HG03354 (cell line): ENCODE results near the gene COL28A1.
"Not testable (repeated sequence)": the region's sequence is repeated elsewhere in the genome, so short reads cannot be mapped to it uniquely, and the experiment has no call there.

ENCODE experiments used
- ATAC-seq: cut with Tn5 transposase; IDR thresholded peaks from one replicate; pipeline ENCODE4 v1.9.1; 2021; ENCODE audit warnings: mild to moderate bottlenecking; ENCODE audit not compliant: unreplicated experiment, poor library complexity, severe bottlenecking

COL28A1 gene

DNA sequence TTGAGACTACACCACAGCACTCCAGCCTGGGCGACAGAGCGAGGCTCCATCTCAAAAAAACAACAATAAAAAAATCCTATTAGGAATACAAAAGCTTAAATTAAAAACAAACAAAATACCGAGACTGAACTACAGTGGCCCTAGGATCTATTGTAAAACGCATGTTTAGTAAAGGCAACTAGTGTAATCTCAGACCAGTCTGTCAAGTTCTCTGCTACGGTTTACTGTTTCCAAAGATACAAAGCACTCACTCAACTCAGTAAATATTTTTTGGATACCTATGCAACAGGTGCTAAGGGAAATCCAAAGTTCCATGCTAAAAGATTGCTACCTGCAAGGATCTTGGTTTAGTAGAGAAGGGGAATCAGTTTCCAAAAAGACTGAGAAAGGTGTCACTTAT, 27.6 kb upstream of the COL28A1 start:
- no peak for ATAC-seq

GRCh38 chr7:7562736-7563135, 27.1 kb upstream of the COL28A1 start:
- ATAC-seq: no peak

DNA sequence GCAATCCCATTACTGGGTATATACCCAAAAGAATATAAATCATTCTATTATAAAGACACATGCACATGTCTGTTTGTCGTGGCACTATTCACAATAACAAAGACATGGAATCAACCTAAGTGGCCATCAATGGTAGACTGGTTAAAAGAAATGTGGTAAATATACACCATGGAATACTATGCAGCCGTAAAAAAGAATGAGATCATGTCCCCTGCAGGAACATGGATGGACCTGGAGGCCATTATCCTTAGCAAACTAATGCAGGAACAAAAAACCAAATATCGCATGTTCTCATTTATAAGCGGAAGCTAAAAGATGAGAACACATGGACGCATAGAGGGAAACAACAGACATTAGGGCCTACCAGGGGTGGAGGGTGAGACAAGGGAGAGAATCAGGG, 25.9 kb upstream of the COL28A1 start:
- not testable (repeated sequence) for ATAC-seq

DNA sequence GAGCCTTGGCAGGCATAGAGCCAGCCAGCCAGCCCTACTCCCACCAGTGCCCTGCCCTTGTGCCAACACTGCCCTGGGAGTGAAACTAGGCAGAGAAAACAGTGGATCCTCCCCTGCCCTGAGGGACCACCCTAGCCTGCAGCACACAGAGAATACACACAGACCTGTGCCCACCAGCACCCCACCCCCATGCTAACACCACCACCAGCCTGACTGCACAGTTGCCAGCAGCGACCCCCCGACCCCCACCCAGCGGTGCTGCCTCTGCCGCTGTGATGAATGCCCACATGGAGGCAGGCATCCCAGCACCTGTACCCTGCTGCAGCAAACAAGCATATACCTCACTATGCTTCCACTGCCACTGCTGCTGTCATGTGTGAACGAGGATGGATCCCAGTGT, 21.6 kb upstream of the COL28A1 start:
- no peak for ATAC-seq

GRCh38 chr7:7556852-7557251, 21.2 kb upstream of the COL28A1 start:
- ATAC-seq: no peak

DNA sequence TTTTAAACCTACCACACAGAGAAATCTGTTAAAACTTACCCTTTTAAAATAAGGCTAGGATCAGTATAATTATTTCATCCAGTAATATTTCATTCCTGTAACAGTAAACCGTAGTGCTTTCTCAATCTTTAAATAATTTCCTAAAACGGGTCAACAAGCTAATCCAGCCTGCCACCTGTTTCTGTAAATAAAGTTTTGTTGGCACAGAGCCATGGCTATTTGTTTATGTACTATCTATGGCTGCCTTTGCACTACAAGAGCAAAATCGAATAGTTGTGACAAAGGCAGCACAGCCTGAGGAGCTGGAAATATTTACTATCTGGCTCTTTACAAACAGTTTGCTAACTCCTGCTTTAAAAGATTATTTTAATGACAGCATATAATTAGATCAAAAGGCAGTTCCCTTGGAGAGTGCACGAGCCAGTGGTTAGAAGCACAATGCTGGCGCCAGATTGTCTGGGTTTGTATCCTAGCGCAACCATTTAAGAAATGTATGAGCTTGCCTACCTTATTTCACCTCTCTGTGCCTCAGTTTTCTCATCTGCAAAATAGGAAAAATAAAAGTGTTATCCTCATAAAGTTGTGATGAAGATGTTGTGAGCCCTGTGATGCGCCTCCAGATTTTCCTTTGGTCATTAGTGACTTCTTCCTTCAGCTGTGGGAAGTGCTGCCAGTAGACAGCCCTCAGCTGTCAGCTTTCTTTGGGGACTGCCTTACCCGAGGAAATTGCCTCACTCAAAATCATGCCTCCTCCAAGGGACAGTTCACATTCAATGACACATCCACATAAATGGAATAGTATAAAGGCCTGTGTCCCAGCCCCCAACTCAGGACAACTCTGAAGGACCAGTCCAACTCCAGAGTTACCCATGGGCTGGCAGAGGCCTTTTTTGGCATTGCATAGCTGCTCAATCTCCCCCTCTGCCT, 19.2 kb upstream of the COL28A1 start:
- no peak for ATAC-seq

DNA sequence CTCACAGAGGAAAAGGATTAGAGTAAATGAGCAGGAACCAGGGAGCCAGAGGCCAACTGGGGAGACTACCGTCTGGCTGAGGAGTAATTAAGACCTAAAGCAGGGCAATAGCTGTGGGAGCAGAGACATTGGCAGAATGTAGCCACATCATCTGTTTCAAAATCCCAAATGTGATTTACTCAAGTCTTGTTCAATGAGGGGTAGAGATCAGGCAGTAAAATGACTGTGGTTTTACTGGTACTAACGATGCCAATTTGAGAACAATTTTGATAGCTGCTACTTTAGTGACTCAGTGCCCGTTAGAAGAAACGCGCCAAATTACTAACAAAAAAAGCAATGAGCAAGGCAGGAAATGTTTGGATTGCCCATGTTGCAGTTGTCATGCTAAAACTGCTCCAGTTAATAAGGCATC, 18.4 kb upstream of the COL28A1 start:
- ATAC-seq: no peak

GRCh38 chr7:7553386-7553785, 17.7 kb upstream of the COL28A1 start:
- ATAC-seq: no peak

GRCh38 chr7:7552199-7552598, 16.5 kb upstream of the COL28A1 start:
- ATAC-seq: no peak

DNA sequence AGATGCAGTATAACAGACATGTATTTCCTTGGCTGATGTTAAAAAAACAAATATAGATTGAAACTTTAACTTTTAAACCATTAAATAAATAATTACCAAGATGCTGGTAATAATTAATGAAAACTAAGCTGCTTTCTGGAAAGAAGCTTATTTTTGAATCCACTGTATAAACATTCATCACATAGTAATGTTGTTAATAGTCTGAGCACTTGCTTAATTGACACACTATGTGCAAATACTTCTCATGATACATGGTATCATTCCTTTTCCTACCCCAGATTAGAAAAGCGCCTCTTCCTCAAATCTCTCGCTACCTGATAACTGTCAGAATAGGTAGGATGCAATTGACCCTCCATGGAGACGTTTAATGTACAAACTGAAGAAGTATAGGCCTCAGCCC, 15.0 kb upstream of the COL28A1 start:
- no peak for ATAC-seq

DNA sequence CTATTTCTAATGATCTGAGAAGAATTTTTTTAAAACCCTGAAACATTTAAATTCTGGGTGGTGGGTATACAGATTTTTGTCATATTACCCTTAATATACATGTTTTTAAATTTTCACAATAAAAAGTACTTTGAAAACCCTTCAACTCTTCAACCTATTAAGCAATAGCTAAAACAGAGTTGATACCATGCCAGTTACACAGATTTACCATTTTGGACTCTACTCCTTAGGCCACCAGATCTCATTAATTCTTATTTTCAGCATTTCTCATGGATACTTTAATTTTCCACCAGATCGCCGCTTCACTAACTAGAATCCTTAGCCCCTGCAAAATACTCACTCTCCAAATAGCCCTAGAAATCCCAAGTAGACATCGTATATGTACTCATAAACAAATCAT, 12.7 kb upstream of the COL28A1 start:
- no peak for ATAC-seq

DNA sequence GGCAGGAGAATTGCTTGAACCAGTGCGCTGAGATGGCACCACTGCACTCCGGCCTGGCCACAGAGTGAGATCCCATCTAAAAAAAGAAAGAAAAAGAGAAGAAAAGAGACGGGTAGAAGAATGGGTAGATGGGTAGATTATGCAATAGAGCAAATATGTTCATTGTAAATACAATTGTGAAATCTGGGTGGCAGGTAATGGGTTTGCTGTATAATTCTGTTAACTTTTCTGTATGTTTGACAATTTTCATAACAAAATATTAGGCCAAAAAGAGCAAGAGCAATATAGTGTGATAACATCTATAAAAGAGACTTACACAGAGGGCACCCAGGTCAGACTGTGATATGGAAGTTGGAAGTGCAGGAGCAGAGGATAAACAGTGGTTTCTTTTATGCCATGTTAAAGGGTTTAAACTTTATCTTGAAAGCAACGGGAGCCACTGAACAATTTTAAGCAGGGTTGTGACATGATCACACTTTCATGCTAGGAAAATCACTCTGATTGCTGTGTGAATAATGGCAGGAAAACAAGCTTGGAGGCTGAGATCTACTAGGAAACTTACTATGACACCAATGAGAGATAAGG, 6.7 kb upstream of the COL28A1 start:
- ATAC-seq: no peak

DNA sequence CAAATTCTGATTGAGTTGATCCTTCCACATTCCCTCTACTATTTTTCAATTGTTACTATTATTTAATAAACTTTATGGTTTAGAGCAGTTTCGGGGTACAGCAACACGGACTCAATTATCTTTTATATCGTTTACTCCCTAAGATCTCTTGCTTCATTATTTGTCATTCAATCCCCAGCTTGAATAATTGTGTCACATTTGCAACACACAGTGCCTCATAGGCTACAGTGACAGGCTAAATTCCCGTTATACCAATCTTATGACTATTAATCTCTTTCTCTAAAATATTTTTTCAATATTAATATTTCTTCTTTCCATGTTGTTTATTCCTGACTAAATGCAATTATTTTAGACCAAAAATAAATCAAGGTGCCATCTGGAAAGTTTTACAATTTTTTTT, 4.0 kb upstream of the COL28A1 start:
- no peak for ATAC-seq

- ATAC-seq: no peak
Measured at GRCh38 chr7:7539152-7539551, 3.5 kb upstream of the COL28A1 start.

- ATAC-seq: no peak
Measured at GRCh38 chr7:7537711-7538110, 2.0 kb upstream of the COL28A1 start.

GRCh38 chr7:7536396-7537019, 835 bp upstream of the COL28A1 start:
- ATAC-seq: no peak

DNA sequence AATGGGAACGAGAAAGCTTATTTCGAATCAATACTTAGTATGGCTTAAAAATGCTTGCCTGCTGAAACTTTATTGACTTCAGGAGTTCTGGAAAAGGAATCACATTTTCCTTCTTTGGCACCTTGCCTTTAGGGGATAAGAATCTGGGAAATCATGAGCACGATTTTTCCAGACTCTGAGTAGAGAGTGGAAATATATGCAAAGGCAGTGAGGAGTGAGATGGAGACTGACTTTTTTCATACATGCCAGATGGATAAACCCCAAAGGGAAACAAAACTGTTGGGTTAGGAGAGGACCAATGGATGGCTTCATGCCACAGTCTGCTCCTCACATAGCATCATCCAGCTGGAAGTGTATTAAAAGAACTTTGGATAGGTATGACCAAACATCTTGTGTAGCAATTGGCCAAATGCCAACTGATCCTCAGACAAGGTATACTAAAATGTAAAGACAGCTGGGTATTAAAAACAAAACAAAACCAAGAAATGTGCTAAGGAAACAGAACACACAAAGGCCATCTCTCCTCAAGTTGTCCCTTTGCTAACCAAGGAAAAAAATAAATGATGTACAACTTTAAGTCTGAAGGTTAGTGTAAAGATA, 1.7 kb downstream of the COL28A1 start:
- ATAC-seq: no peak

DNA sequence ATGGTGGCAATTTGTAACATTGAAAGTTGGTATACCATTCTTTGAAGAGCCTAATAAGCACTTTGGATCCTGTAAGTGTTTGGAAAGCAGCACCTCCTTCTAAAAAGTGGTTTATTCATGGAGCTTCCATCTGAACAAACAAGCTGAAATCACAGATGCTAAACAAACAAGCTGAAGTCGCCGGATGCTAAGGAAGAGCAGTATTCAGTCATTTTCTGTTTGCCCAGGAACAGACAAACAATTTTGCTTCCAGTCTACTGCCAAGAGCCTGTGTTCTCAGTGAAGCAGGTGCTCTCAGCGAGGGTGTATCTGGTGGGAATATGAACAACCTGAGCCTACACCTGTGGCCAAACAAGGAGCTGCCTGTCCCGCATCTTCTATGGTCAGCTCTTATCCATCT, 6.3 kb downstream of the COL28A1 start:
- no peak for ATAC-seq

DNA sequence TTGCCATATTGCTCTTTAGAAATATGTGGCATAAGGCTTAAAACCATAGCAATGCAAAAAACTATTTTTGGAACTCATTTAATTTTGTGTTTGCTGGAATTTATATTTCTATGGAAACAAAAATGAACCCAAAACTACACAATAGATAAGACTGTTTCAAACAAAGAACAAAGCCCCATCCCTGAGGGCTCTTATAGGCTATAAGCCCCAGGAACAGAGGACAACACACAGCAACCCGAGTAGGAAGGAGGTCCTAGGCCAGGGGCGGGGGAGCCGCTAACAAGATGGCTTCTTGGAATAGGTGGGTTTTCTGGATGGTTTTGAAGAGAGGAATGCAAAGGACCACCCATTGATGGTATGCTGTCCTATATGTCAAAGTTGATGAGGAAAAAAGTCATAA, 8.6 kb downstream of the COL28A1 start:
- ATAC-seq: no peak

DNA sequence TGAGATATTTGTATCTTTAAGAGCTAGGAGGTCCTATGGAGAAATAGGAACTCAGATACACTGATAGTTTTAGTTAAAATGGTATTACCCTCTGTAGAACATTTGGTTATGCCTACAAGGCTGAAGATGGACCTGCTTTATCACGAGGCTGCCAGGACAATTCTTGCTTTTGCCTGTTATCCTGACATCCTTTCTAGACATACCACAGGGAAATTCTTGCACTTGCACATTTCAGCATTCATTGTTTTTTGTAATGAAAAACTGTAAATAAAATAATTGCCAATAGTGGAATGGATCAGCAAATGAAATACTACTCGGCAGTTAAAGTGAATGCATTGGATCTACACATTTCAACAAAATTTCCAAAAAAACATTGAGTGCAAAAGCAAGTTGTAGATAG, 9.7 kb downstream of the COL28A1 start:
- ATAC-seq: no peak

DNA sequence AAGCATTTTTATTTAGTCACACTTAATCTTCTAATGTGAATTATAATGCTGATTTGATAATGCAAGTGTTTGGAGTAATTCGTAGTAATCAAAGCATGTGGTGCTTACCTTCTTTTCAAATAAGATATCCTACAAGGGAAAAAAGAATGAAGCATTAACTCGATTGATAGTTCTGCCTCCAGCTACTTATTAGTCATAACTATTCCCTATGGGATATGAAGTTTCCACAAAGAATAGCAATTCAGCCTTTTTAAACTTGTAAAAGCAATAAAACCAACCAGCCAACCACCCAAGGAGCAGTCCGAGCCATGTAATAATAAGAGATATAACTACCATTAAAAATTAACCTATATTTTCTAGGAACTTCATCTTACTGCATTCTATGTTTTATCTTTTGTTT, 11.6 kb downstream of the COL28A1 start:
- no peak for ATAC-seq
